Fibroblast of lung (primary cell): ENCODE data around the gene OSBPL6. TPM values are rescaled to one million over a fixed set of nuclear protein-coding genes. Genes with fewer than 3 reads are reported as not detected.

ENCODE experiments used
- DNase-seq, 2 donors: peaks; one replicate each; pipeline versions ENCODE4 v3.0.0 to v3.0.0-alpha.2; 2010; ENCODE audit warnings: low read depth in 2 of 2
- H2AFZ ChIP-seq: 2 replicates; pipeline ENCODE4 v1.5.1; 2012; ENCODE audit warnings: low read length, control low read depth, inconsistent platforms
- H3K27ac ChIP-seq: 2 replicates; pipeline ENCODE4 v1.5.1; 2011; ENCODE audit warnings: low read length, control low read depth; ENCODE audit not compliant: insufficient read depth
- H3K27me3 ChIP-seq: 2 replicates; pipeline ENCODE4 v1.5.1; 2011; ENCODE audit warnings: mild to moderate bottlenecking, low read length; ENCODE audit not compliant: control insufficient read depth, insufficient read depth
- H3K36me3 ChIP-seq: 2 replicates; pipeline ENCODE4 v1.5.1; 2011; ENCODE audit warnings: low read length; ENCODE audit not compliant: control insufficient read depth, insufficient read depth
- H3K4me1 ChIP-seq: 2 replicates; pipeline ENCODE4 v1.5.1; 2011; ENCODE audit warnings: low read length; ENCODE audit not compliant: control insufficient read depth, insufficient read depth; ENCODE audit errors: extremely low read depth
- H3K4me2 ChIP-seq: 2 replicates; pipeline ENCODE4 v1.5.1; 2011; ENCODE audit warnings: low read length, control low read depth; ENCODE audit not compliant: insufficient read depth; ENCODE audit errors: extremely low read depth
- H3K4me3 ChIP-seq, 4 experiments: fragments of 200-600 bp in 1 of 4; sonication (generic) in 1 of 4; replicated peaks in 1 of 4; 2 replicates each; pipeline ENCODE4 v1.5.1; 2011 to 2016; ENCODE audit warnings: low read length in 4 of 4, low read depth in 3 of 4, mild to moderate bottlenecking in 3 of 4, control low read depth in 2 of 4, inconsistent platforms in 1 of 4, mixed read lengths in 1 of 4; ENCODE audit not compliant: insufficient read depth in 1 of 4; ENCODE audit errors: control extremely low read depth in 1 of 4
- H3K79me2 ChIP-seq: 2 replicates; pipeline ENCODE4 v1.5.1; 2012; ENCODE audit warnings: mild to moderate bottlenecking, low read length, inconsistent platforms; ENCODE audit not compliant: control insufficient read depth, insufficient read depth
- H3K9ac ChIP-seq: 2 replicates; pipeline ENCODE4 v1.5.1; 2011; ENCODE audit warnings: mild to moderate bottlenecking, low read length, control low read depth; ENCODE audit not compliant: insufficient read depth
- H3K9me3 ChIP-seq: 2 replicates; pipeline ENCODE4 v1.5.1; 2012; ENCODE audit warnings: low read depth, low read length; ENCODE audit not compliant: control insufficient read depth, insufficient read depth
- H4K20me1 ChIP-seq: 2 replicates; pipeline ENCODE4 v1.5.1; 2011; ENCODE audit warnings: low read length; ENCODE audit not compliant: control insufficient read depth, insufficient read depth; ENCODE audit errors: extremely low read depth
- EZH2 ChIP-seq: IDR thresholded peaks from 2 replicates; pipeline ENCODE4 v1.5.1; 2012; ENCODE audit warnings: low read length, control low read depth, mild to moderate bottlenecking; ENCODE audit errors: missing control alignments
- polyA plus RNA-seq, 2 donors: library from polyadenylated mRNA; depleted of rRNA in 1 of 2; stranded (reverse) in 1 of 2; unstranded in 1 of 2; fragments of >200 nt; gene quantifications; 2 replicates each; pipeline ENCODE4 v1.2.1, GENCODE V29; 2011 to 2012; ENCODE audit warnings: missing spikeins in 1 of 2
- total RNA-seq: library from RNA; depleted of rRNA; stranded (reverse); fragments of >200 nt; gene quantifications from 2 replicates; pipeline ENCODE4 v1.2.1, GENCODE V29; 2014
- TF ChIP-seq, protein P1 (sequence below), 2 donors: IDR thresholded peaks in 1 of 2; conservative IDR thresholded peaks in 1 of 2; 1 replicate in 1 of 2; 2 replicates in 1 of 2; pipeline ENCODE4 v1.5.1; 2011 to 2012; ENCODE audit warnings: low read length in 2 of 2, control low read depth in 1 of 2, inconsistent platforms in 1 of 2, low read depth in 1 of 2, mild to moderate bottlenecking in 1 of 2

The OSBPL6 gene
- total and polyA plus RNA-seq, 2 donors (not counting 1 experiment from before 2014, with no cell fraction given): 1.0 to 5.3 TPM

DNA sequence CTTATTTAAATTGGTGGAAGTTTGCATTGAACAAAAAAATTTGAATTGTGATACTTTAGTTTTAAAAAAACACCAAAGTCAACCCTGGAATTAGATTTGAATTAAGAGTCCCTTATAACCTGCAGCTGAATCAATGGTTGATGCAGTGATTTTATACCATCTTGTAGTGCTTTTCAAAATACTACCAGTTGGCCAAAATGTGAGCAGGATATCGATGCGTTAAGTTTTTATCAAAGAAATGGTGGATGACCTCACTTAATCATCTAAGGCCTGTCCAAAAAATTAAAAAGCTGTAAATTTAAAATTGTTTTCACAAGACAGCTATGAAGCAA, 48.2 kb downstream of the OSBPL6 start:
- no peak overlapping the region for H3K27ac ChIP-seq

DNA sequence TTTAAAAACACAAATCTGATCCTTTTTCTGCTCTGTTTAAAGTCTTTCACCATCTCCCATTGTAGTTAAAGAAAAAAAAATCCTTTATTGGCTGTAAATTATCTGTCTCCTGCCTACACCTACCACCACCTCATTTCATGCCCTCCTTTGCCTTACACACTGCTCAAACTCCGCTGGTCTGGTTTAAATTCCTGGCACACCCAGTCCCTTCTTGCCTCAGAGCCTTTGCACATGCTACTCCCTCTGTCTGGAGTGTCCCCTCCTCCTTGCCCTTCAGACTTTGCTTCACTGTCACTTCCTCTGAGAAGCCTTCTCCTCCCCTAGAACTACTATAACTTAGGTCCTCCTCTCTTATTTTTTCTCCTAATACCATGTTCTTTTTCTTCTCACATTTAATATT, 49.6 kb downstream of the OSBPL6 start:
- no peaks in the 10 kb centered on the region for H4K20me1 ChIP-seq
- no peak for DNase-seq
- TF ChIP-seq EZH2: no peak
- TF ChIP-seq, protein P1, sequence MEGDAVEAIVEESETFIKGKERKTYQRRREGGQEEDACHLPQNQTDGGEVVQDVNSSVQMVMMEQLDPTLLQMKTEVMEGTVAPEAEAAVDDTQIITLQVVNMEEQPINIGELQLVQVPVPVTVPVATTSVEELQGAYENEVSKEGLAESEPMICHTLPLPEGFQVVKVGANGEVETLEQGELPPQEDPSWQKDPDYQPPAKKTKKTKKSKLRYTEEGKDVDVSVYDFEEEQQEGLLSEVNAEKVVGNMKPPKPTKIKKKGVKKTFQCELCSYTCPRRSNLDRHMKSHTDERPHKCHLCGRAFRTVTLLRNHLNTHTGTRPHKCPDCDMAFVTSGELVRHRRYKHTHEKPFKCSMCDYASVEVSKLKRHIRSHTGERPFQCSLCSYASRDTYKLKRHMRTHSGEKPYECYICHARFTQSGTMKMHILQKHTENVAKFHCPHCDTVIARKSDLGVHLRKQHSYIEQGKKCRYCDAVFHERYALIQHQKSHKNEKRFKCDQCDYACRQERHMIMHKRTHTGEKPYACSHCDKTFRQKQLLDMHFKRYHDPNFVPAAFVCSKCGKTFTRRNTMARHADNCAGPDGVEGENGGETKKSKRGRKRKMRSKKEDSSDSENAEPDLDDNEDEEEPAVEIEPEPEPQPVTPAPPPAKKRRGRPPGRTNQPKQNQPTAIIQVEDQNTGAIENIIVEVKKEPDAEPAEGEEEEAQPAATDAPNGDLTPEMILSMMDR (conservative IDR thresholded peaks at IDR 0.05 in 1 of 2, IDR thresholded peaks at IDR 0.05 in 1 of 2; ENCODE audit: low read depth in 1 of 2, low read length in 2 of 2): no peak
- H3K36me3 ChIP-seq: no peaks in the 10 kb centered on the region
- no peak overlapping the region for H3K4me2 ChIP-seq
- no peak overlapping the region for H2AFZ ChIP-seq
- no peak overlapping the region for H3K4me3 ChIP-seq
- H3K4me1 ChIP-seq: no peaks in the 10 kb centered on the region
- no peaks in the 10 kb centered on the region for H3K9me3 ChIP-seq
- H3K27ac ChIP-seq: no peak overlapping the region
- H3K9ac ChIP-seq: no peak overlapping the region
- H3K27me3 ChIP-seq: no peaks in the 10 kb centered on the region
- H3K79me2 ChIP-seq: no peaks in the 10 kb centered on the region

More for the DNA sequence above, 48.2 kb downstream of the OSBPL6 start:
- Histone ChIP-seq H3K9me3 (no peaks in the 10 kb centered on the region), H4K20me1 (no peaks in the 10 kb centered on the region), H3K36me3 (no peaks in the 10 kb centered on the region), H3K4me1 (no peaks in the 10 kb centered on the region), H3K79me2 (no peaks in the 10 kb centered on the region), H3K4me2 (no peak overlapping the region), H2AFZ (no peak overlapping the region), H3K4me3 (no peak overlapping the region), H3K9ac (no peak overlapping the region), H3K27me3 (no peaks in the 10 kb centered on the region)
- TF ChIP-seq, protein P1 (conservative IDR thresholded peaks at IDR 0.05 in 1 of 2, IDR thresholded peaks at IDR 0.05 in 1 of 2; ENCODE audit: low read depth in 1 of 2, low read length in 2 of 2): no peak
- TF ChIP-seq EZH2: no peak
- DNase-seq: no peak

DNA sequence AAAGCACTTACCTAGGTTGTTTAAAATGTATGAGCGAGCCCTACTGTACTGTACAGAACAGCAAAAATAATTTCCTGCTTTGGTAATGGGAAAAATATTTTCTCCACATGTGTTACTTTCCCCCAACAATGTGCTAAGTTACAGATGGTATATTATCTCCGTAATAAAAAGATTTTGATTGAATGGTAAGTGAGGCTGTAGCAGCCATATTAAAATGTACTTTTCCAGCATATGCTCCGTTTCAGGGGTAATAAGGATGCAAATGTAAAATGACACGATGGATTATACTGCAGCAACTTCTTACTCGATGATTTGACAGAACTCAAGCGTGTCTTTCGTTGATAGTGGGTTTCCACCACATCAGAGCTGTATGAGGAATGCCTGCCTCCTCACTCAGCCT, 50.5 kb downstream of the OSBPL6 start:
- Histone ChIP-seq H4K20me1 (no peaks in the 10 kb centered on the region), H3K36me3 (no peaks in the 10 kb centered on the region), H3K79me2 (no peaks in the 10 kb centered on the region), H3K9ac (no peak overlapping the region), H3K27ac (no peak overlapping the region), H3K27me3 (no peaks in the 10 kb centered on the region), H3K9me3 (no peaks in the 10 kb centered on the region), H3K4me1 (no peaks in the 10 kb centered on the region), H3K4me3 (no peak overlapping the region), H3K4me2 (no peak overlapping the region), H2AFZ (no peak overlapping the region)
- DNase-seq: peak in 1 of 2 donors; percentile 43
- TF ChIP-seq, protein P1 (conservative IDR thresholded peaks at IDR 0.05 in 1 of 2, IDR thresholded peaks at IDR 0.05 in 1 of 2; ENCODE audit: low read depth in 1 of 2, low read length in 2 of 2): no peak
